Esophagus squamous epithelium (tissue), 4 donors: ENCODE results near the gene DSC1.

ENCODE experiments used
- POLR2A ChIP-seq, 4 donors: fragments of 450-650 bp; IDR thresholded peaks; one replicate each; pipeline ENCODE4 v1.6.1; 2017; ENCODE audit warnings: antibody characterized with exemption in 4 of 4, mild to moderate bottlenecking in 4 of 4, moderate library complexity in 3 of 4
- TF ChIP-seq, protein P1 (sequence below), 6 experiments: fragments of 450-650 bp in 4 of 6; fragments of 200-600 bp in 2 of 6; sonication (generic) in 2 of 6; IDR thresholded peaks; one replicate each; pipeline ENCODE4 v1.5.1; 2016 to 2019; ENCODE audit warnings: antibody characterized with exemption in 6 of 6, mild to moderate bottlenecking in 4 of 6, moderate library complexity in 4 of 6

- TF ChIP-seq POLR2A (IDR thresholded peaks at IDR 0.05): no peak
- TF ChIP-seq, protein P1, sequence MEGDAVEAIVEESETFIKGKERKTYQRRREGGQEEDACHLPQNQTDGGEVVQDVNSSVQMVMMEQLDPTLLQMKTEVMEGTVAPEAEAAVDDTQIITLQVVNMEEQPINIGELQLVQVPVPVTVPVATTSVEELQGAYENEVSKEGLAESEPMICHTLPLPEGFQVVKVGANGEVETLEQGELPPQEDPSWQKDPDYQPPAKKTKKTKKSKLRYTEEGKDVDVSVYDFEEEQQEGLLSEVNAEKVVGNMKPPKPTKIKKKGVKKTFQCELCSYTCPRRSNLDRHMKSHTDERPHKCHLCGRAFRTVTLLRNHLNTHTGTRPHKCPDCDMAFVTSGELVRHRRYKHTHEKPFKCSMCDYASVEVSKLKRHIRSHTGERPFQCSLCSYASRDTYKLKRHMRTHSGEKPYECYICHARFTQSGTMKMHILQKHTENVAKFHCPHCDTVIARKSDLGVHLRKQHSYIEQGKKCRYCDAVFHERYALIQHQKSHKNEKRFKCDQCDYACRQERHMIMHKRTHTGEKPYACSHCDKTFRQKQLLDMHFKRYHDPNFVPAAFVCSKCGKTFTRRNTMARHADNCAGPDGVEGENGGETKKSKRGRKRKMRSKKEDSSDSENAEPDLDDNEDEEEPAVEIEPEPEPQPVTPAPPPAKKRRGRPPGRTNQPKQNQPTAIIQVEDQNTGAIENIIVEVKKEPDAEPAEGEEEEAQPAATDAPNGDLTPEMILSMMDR (IDR thresholded peaks at IDR 0.05): no peak
These were observed 27.6 kb downstream of the DSC1 start for GRCh38 chr18:31134988-31135529.
